ENCODE results near the gene RARRES2.
A peak's percentile ranks its signal among the peaks of the same experiment; 100 is the strongest.

Gene RARRES2

DNA sequence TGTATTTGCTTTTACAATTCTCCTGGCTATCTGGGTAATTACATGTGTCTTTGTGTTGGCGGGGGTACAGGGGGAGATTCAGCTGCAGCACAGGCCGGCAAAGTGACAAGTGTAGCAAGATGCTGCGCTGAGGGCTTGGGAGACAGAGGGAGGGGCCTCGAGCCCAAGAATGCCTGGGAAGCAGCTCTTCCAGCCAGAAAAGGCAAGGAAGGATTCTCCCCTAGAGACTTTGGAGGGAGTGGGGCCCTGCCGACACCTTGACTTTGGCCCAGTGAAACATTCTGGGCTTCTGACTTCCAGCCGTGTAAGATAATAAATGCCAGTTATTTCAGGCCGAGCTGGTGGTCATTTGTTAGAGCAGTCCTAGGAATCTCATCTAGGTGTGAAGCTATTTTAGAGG lies 20.0 kb upstream of the RARRES2 start:
- peak; percentile 53 for DNase-seq

DNA sequence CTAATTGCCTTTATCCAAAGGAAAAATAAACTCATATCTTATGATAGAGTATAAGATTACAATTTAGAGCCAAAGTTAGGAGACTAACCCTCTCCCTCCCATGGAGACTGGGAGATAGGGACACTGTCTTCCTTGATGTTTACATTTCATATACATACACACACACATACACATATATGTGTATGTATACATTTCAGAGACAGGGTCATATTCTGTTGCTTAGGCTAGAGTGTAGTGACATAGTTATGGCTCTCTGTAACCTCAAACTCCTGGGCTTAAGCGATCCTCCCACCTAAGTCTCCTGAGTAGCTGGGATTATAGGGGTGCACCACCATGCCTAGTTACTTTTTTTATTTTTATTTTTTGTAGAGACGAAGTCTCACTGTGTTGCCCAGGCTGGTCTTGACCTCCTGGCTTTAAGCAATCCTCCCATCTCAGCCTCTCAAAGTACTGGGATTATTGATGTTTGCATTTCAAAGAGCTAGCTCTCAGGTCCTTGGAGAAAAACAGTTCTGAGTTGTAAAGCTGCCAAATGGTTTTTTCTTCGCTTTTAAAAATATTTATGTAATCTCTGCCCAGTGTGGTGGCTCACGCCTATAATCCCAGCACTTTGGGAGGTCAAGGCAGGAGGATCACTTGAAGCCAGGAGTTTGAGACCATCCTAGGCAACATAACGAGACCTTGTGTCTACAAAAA lies 19.1 kb upstream of the RARRES2 start:
- DNase-seq: no peak

DNA sequence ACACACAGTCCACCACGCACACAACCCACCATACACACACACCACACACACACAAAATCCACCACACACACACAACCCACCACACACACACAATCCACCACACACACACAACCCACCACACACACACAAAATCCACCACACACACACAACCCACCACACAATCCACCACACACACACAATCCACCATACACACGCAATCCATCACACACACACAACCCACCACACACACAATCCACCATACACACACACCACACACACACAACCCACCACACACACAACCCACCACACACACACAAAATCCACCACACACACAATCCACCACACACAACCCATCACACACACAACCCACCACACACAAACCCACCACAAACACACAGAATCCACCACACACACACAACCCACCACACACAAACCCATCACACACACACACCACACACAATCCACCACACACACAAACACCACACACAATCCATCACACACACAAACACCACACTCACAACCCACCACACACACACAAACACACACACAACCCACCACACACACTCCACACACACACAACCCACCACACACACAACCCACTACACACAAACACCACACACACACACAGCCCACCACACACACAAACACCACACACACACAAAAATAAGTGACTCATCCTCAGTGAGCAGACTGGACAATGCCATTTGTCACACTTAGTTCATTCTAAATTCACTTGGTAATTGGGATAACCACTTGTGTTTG lies 18.4 kb upstream of the RARRES2 start:
- no peak for DNase-seq

DNA sequence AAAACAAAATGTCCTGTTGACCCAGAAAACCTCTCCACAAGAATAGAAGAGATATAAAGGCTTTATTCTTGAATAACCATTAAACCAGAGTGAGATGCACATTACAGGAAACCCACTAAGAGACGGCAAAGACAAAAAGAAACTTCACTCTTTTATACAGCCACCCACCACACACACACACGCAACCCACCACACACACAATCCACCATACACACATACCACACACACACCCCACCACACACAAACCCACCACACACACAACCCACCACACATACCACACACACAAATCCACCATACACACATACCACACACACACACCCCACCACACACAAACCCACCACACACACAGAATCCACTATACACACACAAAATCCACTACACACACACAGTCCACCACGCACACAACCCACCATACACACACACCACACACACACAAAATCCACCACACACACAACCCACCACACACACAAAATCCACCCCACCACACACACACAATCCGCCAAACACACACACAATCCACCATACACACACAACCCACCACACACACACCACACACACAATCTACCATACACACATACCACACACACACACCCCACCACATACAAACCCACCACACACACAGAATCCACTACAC lies 17.7 kb upstream of the RARRES2 start:
- no peak for DNase-seq

DNA sequence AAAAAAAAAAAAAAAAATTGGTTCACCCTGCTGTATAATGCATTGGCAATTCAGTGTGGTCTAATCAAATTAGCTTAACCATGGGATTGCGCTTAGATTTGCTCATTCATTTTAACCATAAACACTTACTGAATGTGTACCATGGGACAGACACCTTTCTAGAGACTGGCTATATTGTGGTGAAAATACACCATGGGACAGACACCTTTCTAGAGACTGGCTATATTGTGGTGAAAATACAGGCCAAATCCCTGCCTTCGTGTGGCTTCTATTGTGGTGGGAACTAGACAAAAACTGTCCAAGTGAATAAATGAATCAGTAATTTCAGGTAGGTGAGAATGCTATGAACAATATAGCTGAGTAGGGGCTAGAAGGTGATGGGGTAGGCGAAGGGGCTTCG lies 17.0 kb upstream of the RARRES2 start:
- DNase-seq: no peak

- DNase-seq: no peak
These were observed 16.5 kb upstream of the RARRES2 start for GRCh38 chr7:150357771-150358427.

- DNase-seq: no peak
These were observed 15.8 kb upstream of the RARRES2 start for GRCh38 chr7:150357270-150357669.

DNA sequence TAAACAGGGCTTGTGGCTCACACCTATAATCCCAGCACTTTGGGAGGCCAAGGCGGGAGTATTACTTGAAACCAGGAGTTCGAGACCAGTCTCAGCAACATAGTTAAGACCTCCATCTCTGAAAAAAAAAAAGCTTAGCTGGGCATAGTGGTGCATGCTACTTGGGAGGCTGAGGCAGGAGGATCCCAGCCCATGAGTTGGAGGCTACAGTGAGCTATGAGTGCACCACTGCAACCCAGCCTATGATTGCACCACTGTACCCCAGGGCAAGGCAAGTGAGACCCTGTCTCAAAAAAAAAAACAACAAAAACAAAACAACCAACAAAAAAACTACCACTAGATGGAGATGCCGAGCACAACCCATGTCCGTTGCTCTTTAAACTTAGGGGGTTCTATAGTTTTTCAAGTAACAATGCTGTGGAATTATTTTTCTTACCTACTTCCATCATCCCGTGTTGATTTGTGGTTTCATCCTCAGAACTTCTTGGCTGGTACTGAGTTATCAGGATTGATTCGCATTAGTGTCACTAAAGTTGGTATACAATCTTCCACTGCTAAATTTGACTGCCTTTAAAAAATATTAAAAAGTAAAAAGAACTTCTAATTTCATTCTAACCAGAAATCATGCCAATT lies 15.0 kb upstream of the RARRES2 start:
- DNase-seq: peak; percentile 72

DNA sequence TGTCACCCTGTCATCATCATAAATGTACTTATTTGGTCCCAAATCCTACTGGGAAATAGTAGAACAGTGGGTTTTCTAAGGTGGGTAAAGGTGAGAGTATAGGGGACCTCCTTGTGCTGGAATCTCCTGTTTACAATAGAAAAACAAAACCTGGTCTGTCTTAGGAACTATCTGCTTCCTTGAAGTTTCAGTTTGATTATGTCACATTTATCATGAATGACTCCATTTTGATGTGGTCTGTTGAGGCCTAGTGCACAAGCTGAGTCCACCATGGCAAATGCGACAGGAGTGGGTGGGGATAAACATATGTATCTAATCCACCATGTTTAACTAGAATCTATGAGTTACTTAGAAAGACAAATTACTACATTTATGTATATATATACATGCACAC lies 14.2 kb upstream of the RARRES2 start:
- DNase-seq: no peak

- DNase-seq: no peak
These were observed 10.3 kb upstream of the RARRES2 start for GRCh38 chr7:150351587-150352194.

DNA sequence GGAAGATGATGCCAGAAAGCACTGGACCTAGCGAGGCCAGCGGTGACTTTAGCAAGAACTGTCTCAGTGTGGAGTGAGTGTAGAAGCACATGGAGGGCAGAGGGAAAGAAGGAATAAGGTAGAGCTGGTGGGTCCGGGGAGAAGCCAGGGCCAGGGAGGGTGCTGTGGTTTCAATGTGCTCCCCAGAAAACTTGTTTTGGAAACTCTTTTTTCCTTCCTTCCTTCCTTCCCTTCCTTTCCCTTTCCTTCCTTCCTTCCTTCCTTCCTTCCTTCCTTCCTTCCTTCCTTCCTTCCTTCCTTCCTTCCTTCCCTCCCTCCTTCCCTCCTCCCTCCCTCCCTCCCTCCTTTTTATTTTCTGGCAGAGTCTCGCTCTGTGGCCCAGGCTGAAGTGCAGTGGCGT lies 5.5 kb upstream of the RARRES2 start:
- no peak for DNase-seq

- no peak for DNase-seq
These were observed 3.6 kb upstream of the RARRES2 start for GRCh38 chr7:150345012-150345411.

GRCh38 chr7:150344299-150344698 lies 2.9 kb upstream of the RARRES2 start:
- no peak for DNase-seq

- no peak for DNase-seq
These were observed 1.8 kb upstream of the RARRES2 start for GRCh38 chr7:150343225-150343624.

GRCh38 chr7:150342121-150342408 lies 636 bp upstream of the RARRES2 start:
- no peak for DNase-seq

DNA sequence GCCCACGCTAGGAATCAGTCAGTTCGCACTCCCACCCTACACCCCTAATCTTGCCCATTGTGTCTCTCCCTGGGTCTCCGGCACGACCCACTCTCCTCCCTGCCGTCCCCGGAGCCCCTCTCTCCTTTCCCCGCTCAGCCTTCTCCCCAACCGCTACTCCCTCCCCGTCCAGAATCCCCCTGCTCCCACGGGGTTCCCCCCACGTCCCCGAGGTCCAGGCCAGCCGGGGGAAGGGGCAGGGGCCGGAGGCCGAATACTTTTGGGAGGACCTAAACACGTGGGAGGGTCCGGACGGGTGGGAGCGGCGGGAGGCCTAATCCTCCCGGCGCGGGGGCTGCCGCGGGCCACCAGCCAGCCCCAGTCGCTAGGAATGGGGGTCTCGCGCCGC lies 560 bp downstream of the RARRES2 start:
- peak; percentile 48 for DNase-seq

GRCh38 chr7:150340024-150340749 lies 1.2 kb downstream of the RARRES2 start:
- DNase-seq: peak; percentile 63

- no peak for DNase-seq
These were observed 2.0 kb downstream of the RARRES2 start for GRCh38 chr7:150339409-150339809.

DNA sequence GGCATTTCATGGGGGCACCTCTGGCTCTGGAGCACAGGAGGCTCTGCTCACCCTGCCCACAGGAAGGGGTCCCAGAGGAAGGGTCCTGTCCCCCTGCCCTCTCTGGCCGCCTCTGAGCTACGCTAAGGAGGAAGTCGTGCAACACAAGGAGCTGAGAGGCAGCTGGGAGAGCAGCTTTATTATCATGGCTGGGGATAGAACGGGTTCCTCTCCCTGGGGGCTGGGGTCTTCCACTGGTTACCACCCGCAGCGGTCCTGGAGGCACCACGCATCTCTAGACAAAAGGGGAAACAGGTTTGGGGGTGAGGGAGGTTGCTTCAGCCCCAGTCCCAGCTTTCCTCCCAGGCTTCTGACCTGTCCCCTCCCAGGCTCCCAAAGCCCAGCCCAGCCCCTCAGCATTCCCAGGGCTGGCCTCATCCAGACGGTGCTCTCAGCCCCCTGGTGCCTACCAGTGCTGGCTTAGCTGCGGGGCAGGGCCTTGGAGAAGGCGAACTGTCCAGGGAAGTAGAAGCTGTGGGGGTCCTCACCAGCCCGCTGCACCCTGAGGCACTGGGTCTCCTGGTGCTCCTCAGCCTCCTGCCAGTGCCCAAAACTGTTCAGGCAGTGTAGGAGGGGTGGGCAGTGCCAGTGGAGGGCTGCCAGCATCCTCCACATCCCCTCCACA lies 3.1 kb downstream of the RARRES2 start:
- DNase-seq: no peak

DNA sequence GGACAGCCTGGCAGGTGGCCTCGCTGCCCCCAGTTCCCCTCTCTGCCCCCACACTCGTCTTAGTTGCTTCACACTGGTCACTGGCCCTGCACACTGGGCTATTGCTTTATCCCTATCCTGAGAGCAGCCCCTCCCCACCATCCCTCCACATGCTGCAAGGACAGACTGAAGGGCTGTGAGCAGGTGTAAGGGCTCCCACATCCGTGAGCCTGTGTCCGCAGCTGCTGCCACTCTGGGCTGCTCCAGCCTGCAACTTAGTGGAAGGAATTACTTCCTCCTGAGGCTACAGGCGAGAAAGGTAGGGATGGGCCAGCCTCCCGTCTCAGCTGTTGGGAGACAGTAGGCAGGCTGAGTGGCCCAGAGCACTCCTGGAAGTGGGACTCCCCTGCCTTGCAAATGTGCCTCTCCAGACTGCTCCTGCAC lies 3.8 kb downstream of the RARRES2 start:
- no peak for DNase-seq

GRCh38 chr7:150337179-150337578 lies 4.2 kb downstream of the RARRES2 start:
- no peak for DNase-seq

- DNase-seq: no peak
These were observed 4.7 kb downstream of the RARRES2 start for GRCh38 chr7:150336746-150337145.
